GM21423 (cell line): ENCODE measurements around the gene DNAH11.

Experiments used
- ATAC-seq: cut with Tn5 transposase; IDR thresholded peaks from one replicate; pipeline ENCODE4 v1.9.1; 2021; ENCODE audit warnings: mild to moderate bottlenecking, moderate library complexity; ENCODE audit not compliant: unreplicated experiment

Gene DNAH11

GRCh38 chr7:21948364-21948763 is 405.5 kb downstream of the DNAH11 start:
- no peak for ATAC-seq

DNA sequence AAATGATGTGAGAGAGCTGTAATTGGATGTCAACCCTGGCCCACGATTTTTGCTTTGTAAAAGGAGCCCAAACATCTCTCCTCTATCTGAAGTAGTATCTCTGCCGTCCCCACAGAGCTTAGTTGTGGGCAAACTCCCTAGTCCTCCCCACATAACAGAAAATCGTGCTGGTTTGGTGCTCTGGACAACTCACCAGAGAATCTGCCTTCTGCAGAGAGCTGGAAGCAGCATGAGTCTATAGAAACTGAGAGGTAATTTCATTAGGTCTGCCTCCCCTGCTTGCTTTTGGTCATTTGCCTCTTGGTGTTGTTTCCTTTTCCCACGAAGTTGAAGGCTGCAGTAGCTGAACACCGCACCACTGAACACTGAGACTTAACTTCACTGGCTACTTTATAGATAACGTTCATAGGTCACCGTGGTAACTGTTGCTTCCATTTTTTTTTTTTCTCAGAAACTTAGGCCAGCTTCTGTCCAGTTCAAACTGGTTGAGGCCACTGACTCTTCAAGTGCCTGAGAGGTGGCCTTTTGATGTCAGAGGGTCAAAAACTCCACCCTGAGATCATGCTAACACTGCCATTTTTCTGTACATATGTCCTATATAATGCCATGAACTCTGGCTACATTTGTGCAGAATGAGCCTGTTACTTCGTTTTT is 406.2 kb downstream of the DNAH11 start:
- ATAC-seq, result no peak
